GM12878 (cell line): ENCODE measurements around the gene TCF12. TPM values are rescaled to one million over a fixed set of nuclear protein-coding genes. Genes with fewer than 3 reads are reported as not detected.

Experiments used
- ATAC-seq: fragments of 200-7000 bp; cut with Tn5 transposase; 3 replicates; pipeline ENCODE4 v1.9.1; 2020; ENCODE audit warnings: mild to moderate bottlenecking, moderate library complexity
- BruUV-seq: library from RNA; stranded (reverse); fragments of 400-500 nt; replicated peaks from 2 replicates; lab custom pipeline; 2021; lab: Mats Ljungman, UMichigan
- CTCF ChIA-PET: fragments of 300-600 bp; sonication (Branson Sonifier 250); formaldehyde crosslinking; extraction: SDS; loops from one replicate; lab custom pipeline; 2021; ENCODE audit warnings: inconsistent platforms; lab: Yijun Ruan, JAX
- POLR2A ChIA-PET: fragments of 350-600 bp; formaldehyde crosslinking; extraction: SDS; loops from one replicate; lab custom pipeline; 2021; ENCODE audit warnings: inconsistent platforms; lab: Charles Lee
- RAD21 ChIA-PET: fragments of 300-600 bp; sonication (Branson Sonifier 250); formaldehyde crosslinking; loops from one replicate; lab custom pipeline; 2023; ENCODE audit warnings: antibody characterized with exemption; ENCODE audit not compliant: unreplicated experiment; lab: Charles Lee
- SMC1A ChIA-PET: fragments of 300-600 bp; sonication (Branson Sonifier 250); formaldehyde crosslinking; loops from one replicate; lab custom pipeline; 2023; ENCODE audit not compliant: unreplicated experiment, uncharacterized antibody; lab: Charles Lee
- DNase-seq: peaks from one replicate; pipeline ENCODE4 v3.0.0-alpha.2; 2011; ENCODE audit warnings: low read depth, low spot score
- FAIRE-seq: peaks from 3 replicates; lab custom pipeline; 2011; peaks lifted over from hg19 to GRCh38; lab: Jason Lieb, UNC
- H2AFZ ChIP-seq: 2 replicates; pipeline ENCODE4 v1.6.0; 2011; ENCODE audit warnings: low read depth, low read length, control low read depth; ENCODE audit not compliant: control insufficient read depth
- H3K27ac ChIP-seq: 2 replicates; pipeline ENCODE4 v1.5.1; 2011; ENCODE audit warnings: control low read depth; ENCODE audit not compliant: control insufficient read depth, insufficient read depth
- H3K27me3 ChIP-seq, 2 experiments: replicated peaks in 1 of 2; 2 replicates each; pipeline versions ENCODE4 v1.6.0 to v1.6.1; 2011; ENCODE audit warnings: low read length in 1 of 2; ENCODE audit not compliant: control insufficient read depth in 2 of 2, insufficient read depth in 2 of 2
- H3K36me3 ChIP-seq, 2 experiments: 2 replicates each; pipeline ENCODE4 v1.5.1; 2011; ENCODE audit warnings: low read length in 1 of 2; ENCODE audit not compliant: control insufficient read depth in 2 of 2, insufficient read depth in 2 of 2
- H3K4me1 ChIP-seq: 2 replicates; pipeline ENCODE4 v1.6.1; 2011; ENCODE audit warnings: mild to moderate bottlenecking, low read length, moderate library complexity, mixed read lengths; ENCODE audit not compliant: control insufficient read depth, insufficient read depth
- H3K4me2 ChIP-seq: 2 replicates; pipeline ENCODE4 v1.6.0; 2011; ENCODE audit warnings: control low read depth; ENCODE audit not compliant: control insufficient read depth, insufficient read depth
- H3K4me3 ChIP-seq: fragments of 200-600 bp; sonication (generic); 2 replicates; pipeline ENCODE4 v1.5.1; 2016
- H3K79me2 ChIP-seq: 2 replicates; pipeline ENCODE4 v1.6.0; 2011; ENCODE audit warnings: low read length; ENCODE audit not compliant: control insufficient read depth, insufficient read depth
- H3K9ac ChIP-seq: 2 replicates; pipeline ENCODE4 v1.8.0; 2011; ENCODE audit warnings: low read length, control low read depth, mixed read lengths; ENCODE audit not compliant: control insufficient read depth, insufficient read depth
- H3K9me3 ChIP-seq: replicated peaks from 3 replicates; pipeline ENCODE4 v1.5.1; 2011; ENCODE audit warnings: mild to moderate bottlenecking, low read length; ENCODE audit not compliant: control insufficient read depth, insufficient read depth
- H4K20me1 ChIP-seq: 2 replicates; pipeline ENCODE4 v1.6.0; 2011; ENCODE audit not compliant: control insufficient read depth, insufficient read depth
- ETV6 ChIP-seq, 2 experiments: fragments of 450-650 bp in 1 of 2; IDR thresholded peaks in 1 of 2; conservative IDR thresholded peaks in 1 of 2; 2 replicates each; pipeline ENCODE4 v1.6.1; 2014; ENCODE audit warnings: antibody characterized with exemption in 1 of 2, borderline replicate concordance in 1 of 2, low read depth in 1 of 2, mild to moderate bottlenecking in 1 of 2, moderate library complexity in 1 of 2
- MXI1 ChIP-seq: fragments of 150-350 bp; IDR thresholded peaks from 2 replicates; pipeline ENCODE4 v1.6.1; 2011; ENCODE audit warnings: low read depth, mild to moderate bottlenecking, inconsistent platforms, low read length, improper control_type of control experiment
- POLR2AphosphoS5 ChIP-seq: IDR thresholded peaks from 2 replicates; pipeline ENCODE4 v1.6.1; 2011; ENCODE audit warnings: mild to moderate bottlenecking, low read length, inconsistent platforms
- RAD51 ChIP-seq: fragments of 450-650 bp; IDR thresholded peaks from 2 replicates; pipeline ENCODE4 v1.6.1; 2016; ENCODE audit warnings: moderate library complexity, mild to moderate bottlenecking, inconsistent platforms
- SMARCA5 ChIP-seq: fragments of 450-650 bp; IDR thresholded peaks from 2 replicates; pipeline ENCODE4 v1.6.1; 2017; ENCODE audit warnings: mild to moderate bottlenecking
- TCF3 ChIP-seq: IDR thresholded peaks from 2 replicates; pipeline ENCODE4 v1.6.1; 2012; ENCODE audit warnings: low read depth, mild to moderate bottlenecking, low read length, borderline replicate concordance; ENCODE audit not compliant: insufficient read depth
- WRNIP1 ChIP-seq: IDR thresholded peaks from 2 replicates; pipeline ENCODE4 v1.6.1; 2011; ENCODE audit warnings: low read depth, low read length, improper control_type of control experiment, borderline replicate concordance
- ZNF217 ChIP-seq: fragments of 450-650 bp; IDR thresholded peaks from 2 replicates; pipeline ENCODE4 v1.6.1; 2017; ENCODE audit warnings: antibody characterized with exemption, mild to moderate bottlenecking
- WGBS: methylation state at CpG from one replicate; pipeline ENCODE4 v1.1.6; 2016; ENCODE audit warnings: low lambda C conversion rate; ENCODE audit not compliant: insufficient replicate concordance, insufficient coverage; ENCODE audit errors: missing lambda C conversion rate; 5-methylcytosine and 5-hydroxymethylcytosine counted together
- in situ Hi-C: fragments of 300-500 bp; cut with MboI; formaldehyde crosslinking; loops from 9 replicates; pipeline ENCODE4 v1.14.3; 2018; ENCODE audit warnings: mixed read lengths
- intact Hi-C: fragments of 100-400 bp; cut with micrococcal nuclease; formaldehyde crosslinking; loops from one replicate; pipeline ENCODE4 v1.14.2; 2022; ENCODE audit not compliant: unreplicated experiment
- polyA plus RNA-seq, 11 experiments: library from polyadenylated mRNA; depleted of rRNA in 4 of 11; unstranded in 6 of 11; stranded (reverse) in 5 of 11; fragments of >200 nt; fragmentation: Nextera tagmentation in 4 of 11; fragmentation: Illumina TruSeq in 1 of 11; extraction: Ambion mirVana in 4 of 11; extraction: Trizol in 1 of 11; gene quantifications; 1 replicate in 1 of 11; 2 replicates in 10 of 11; pipeline versions ENCODE4 v1.2.1 to v1.2.3, GENCODE V29; 2011 to 2016; ENCODE audit warnings: inconsistent platforms in 2 of 11, missing spikeins in 2 of 11, low read depth in 1 of 11
- total RNA-seq, 4 experiments: library from RNA; depleted of rRNA in 3 of 4; stranded (reverse); fragments of >200 nt in 3 of 4; fragmentation: Illumina TruSeq in 1 of 4; extraction: Trizol in 1 of 4; gene quantifications; 2 replicates each; pipeline versions ENCODE4 v1.2.1 to v1.2.3, GENCODE V29; 2013 to 2021
- TF ChIP-seq, protein P1 (sequence below): fragments of 450-650 bp; IDR thresholded peaks from 2 replicates; pipeline ENCODE4 v1.6.1; 2017; ENCODE audit warnings: mild to moderate bottlenecking, low read depth, inconsistent platforms; ENCODE audit not compliant: poor library complexity, severe bottlenecking
- TF ChIP-seq, protein P2 (sequence below): fragments of 450-650 bp; IDR thresholded peaks from 2 replicates; pipeline ENCODE4 v1.6.1; 2017; ENCODE audit warnings: mild to moderate bottlenecking

TCF12 gene
- total and polyA plus RNA-seq, 10 of the 15 experiments (the other 5 are each of a cell fraction or from before 2014, with no cell fraction given) = 8.2 to 70.9 (median 49.5) TPM

DNA sequence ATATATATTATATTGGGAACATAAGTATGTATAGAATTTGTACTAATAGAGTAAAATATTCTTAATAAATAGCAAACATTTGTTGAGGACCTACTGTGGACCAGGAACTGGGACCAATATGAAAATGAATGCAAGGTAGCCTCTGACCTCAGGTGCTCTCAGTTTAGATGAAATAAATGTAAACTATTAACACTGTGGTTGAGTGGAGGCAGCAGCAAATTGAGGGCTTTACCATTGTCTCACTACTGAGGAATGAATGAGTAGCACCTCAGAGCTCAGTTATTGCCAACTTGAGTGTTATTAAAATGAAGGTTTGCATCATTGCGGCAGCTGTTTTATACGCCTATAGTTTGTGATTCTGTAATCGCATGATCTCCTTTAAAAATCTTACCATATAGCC, 366.9 kb downstream of the TCF12 start:
- ChIA-PET POLR2A (interaction anchor here (2.0 to 5.5 kb wide), 2 partner anchors 16 to 26 kb away, joined by 7 to 40 read pairs; no protein-coding TSS in a partner anchor), CTCF (interaction anchor here (1.9 kb wide), 1 partner anchor 21 kb away, joined by 6 read pairs; no protein-coding TSS in a partner anchor), SMC1A (interaction anchor here (0.6 to 7.0 kb wide), 8 partner anchors 9 to 183 kb away, joined by 3 to 54 read pairs (median 10); no protein-coding TSS in a partner anchor), RAD21 (interaction anchor here (1.5 to 3.0 kb wide), 3 partner anchors 12 to 242 kb away, joined by 3 to 8 read pairs (median 7); no protein-coding TSS in a partner anchor)
- no peak overlapping the region for H3K4me2 ChIP-seq
- in situ Hi-C loops (no loop called here), intact Hi-C loops (no loop called here)
- H3K79me2 ChIP-seq = no peaks in the 10 kb centered on the region
- DNase-seq = no peak
- no peak overlapping the region for H3K9ac ChIP-seq
- H2AFZ ChIP-seq = no peak overlapping the region
- no peak for FAIRE-seq
- H3K4me1 ChIP-seq = peaks cover 56% of the 10 kb centered on the region
- H3K27ac ChIP-seq = no peak overlapping the region
- peaks cover 4 to 9% of the 10 kb centered on the region in 2 experiments; a peak in 3 of 4 replicates for H3K36me3 ChIP-seq
- BruUV-seq = no TSS peak
- no peak overlapping the region for H3K4me3 ChIP-seq
- TF ChIP-seq ZNF217 (no peak), SMARCA5 (no peak), WRNIP1 (no peak), MXI1 (no peak), POLR2AphosphoS5 (no peak), RAD51 (no peak), ETV6 (conservative IDR thresholded peaks at IDR 0.05 in 1 of 2, IDR thresholded peaks at IDR 0.05 in 1 of 2; ENCODE audit: borderline replicate concordance in 1 of 2, low read depth in 1 of 2) (no peak), TCF3 (no peak)
- TF ChIP-seq, protein P1, sequence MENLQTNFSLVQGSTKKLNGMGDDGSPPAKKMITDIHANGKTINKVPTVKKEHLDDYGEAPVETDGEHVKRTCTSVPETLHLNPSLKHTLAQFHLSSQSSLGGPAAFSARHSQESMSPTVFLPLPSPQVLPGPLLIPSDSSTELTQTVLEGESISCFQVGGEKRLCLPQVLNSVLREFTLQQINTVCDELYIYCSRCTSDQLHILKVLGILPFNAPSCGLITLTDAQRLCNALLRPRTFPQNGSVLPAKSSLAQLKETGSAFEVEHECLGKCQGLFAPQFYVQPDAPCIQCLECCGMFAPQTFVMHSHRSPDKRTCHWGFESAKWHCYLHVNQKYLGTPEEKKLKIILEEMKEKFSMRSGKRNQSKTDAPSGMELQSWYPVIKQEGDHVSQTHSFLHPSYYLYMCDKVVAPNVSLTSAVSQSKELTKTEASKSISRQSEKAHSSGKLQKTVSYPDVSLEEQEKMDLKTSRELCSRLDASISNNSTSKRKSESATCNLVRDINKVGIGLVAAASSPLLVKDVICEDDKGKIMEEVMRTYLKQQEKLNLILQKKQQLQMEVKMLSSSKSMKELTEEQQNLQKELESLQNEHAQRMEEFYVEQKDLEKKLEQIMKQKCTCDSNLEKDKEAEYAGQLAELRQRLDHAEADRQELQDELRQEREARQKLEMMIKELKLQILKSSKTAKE = no peak
- TF ChIP-seq, protein P2, sequence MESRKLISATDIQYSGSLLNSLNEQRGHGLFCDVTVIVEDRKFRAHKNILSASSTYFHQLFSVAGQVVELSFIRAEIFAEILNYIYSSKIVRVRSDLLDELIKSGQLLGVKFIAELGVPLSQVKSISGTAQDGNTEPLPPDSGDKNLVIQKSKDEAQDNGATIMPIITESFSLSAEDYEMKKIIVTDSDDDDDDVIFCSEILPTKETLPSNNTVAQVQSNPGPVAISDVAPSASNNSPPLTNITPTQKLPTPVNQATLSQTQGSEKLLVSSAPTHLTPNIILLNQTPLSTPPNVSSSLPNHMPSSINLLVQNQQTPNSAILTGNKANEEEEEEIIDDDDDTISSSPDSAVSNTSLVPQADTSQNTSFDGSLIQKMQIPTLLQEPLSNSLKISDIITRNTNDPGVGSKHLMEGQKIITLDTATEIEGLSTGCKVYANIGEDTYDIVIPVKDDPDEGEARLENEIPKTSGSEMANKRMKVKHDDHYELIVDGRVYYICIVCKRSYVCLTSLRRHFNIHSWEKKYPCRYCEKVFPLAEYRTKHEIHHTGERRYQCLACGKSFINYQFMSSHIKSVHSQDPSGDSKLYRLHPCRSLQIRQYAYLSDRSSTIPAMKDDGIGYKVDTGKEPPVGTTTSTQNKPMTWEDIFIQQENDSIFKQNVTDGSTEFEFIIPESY = no peak
- peak; percentile 63 for ATAC-seq
- no peaks in the 10 kb centered on the region for H3K9me3 ChIP-seq
- no peaks in the 10 kb centered on the region for H4K20me1 ChIP-seq
- 100% methylated on average over 3 of the region's 3 CpGs for WGBS
- H3K27me3 ChIP-seq = no peaks in the 10 kb centered on the region
